Endodermal cell (in vitro differentiated cells): ENCODE measurements around the gene MAN1B1. TPM values are rescaled to one million over a fixed set of nuclear protein-coding genes. Genes with fewer than 3 reads are reported as not detected.

Experiments
- DNase-seq: peaks from one replicate; pipeline ENCODE4 v3.0.0-alpha.2; 2017
- H3K27ac ChIP-seq: 2 replicates; pipeline ENCODE4 v1.5.1; 2013; ENCODE audit warnings: mild to moderate bottlenecking, low read depth, low read length, moderate library complexity
- H3K27me3 ChIP-seq: 2 replicates; pipeline ENCODE4 v1.6.1; 2013; ENCODE audit warnings: mild to moderate bottlenecking, low read length, moderate library complexity; ENCODE audit not compliant: insufficient read depth, control insufficient read depth, poor library complexity, severe bottlenecking
- H3K36me3 ChIP-seq: 2 replicates; pipeline ENCODE4 v1.7.0; 2013; ENCODE audit warnings: mild to moderate bottlenecking, low read length, moderate library complexity; ENCODE audit not compliant: control insufficient read depth, insufficient read depth
- H3K4me1 ChIP-seq: one replicate; pipeline ENCODE4 v1.7.0; 2013; ENCODE audit warnings: low read length; ENCODE audit not compliant: control insufficient read depth, insufficient read depth
- H3K4me3 ChIP-seq: 2 replicates; pipeline ENCODE4 v1.5.1; 2013; ENCODE audit warnings: mild to moderate bottlenecking, low read length, moderate library complexity
- H3K9ac ChIP-seq: 2 replicates; pipeline ENCODE4 v1.6.1; 2013; ENCODE audit warnings: mild to moderate bottlenecking, low read length, moderate library complexity; ENCODE audit not compliant: poor library complexity, severe bottlenecking; ENCODE audit errors: extremely low read depth
- H3K9me3 ChIP-seq: 2 replicates; pipeline ENCODE4 v1.6.1; 2013; ENCODE audit warnings: mild to moderate bottlenecking, low read length, moderate library complexity; ENCODE audit not compliant: control insufficient read depth
- H3K27ac Mint-ChIP-seq: 2 replicates; pipeline ENCODE4 v1.8.0; 2020; ENCODE audit warnings: mixed read lengths
- H3K27me3 Mint-ChIP-seq: 2 replicates; pipeline ENCODE4 v1.8.0; 2021; ENCODE audit warnings: mild to moderate bottlenecking, mixed read lengths; ENCODE audit not compliant: insufficient read depth
- H3K36me3 Mint-ChIP-seq: 2 replicates; pipeline ENCODE4 v1.8.0; 2020; ENCODE audit warnings: low read depth, mixed read lengths
- H3K4me1 Mint-ChIP-seq: 2 replicates; pipeline ENCODE4 v1.8.0; 2020; ENCODE audit warnings: mixed read lengths
- H3K4me3 Mint-ChIP-seq: 2 replicates; pipeline ENCODE4 v1.8.0; 2020; ENCODE audit warnings: mild to moderate bottlenecking, moderate library complexity, mixed read lengths
- H3K9me3 Mint-ChIP-seq: 2 replicates; pipeline ENCODE4 v1.8.0; 2020; ENCODE audit warnings: mild to moderate bottlenecking, mixed read lengths
- WGBS, 2 experiments: methylation state at CpG; one replicate each; pipeline versions ENCODE4 v1.1.5 to v1.1.7; 2013; ENCODE audit warnings: missing lambda C conversion rate in 2 of 2, mixed read lengths in 1 of 2; ENCODE audit not compliant: insufficient coverage in 1 of 2, insufficient read length in 1 of 2; 5-methylcytosine and 5-hydroxymethylcytosine counted together
- total RNA-seq, 2 donors: library from RNA; stranded (reverse); fragmentation: NEBNext Ultra II Directional in 1 of 2; extraction: Animal tissue kit (Norgen Biotek cat#: 25700) in 1 of 2; gene quantifications; 2 replicates in 1 of 2; 3 replicates in 1 of 2; pipeline ENCODE4 v1.2.1, GENCODE V29; 2021
- TF ChIP-seq, protein P1 (sequence below): fragments of 200-600 bp; sonication (generic); conservative IDR thresholded peaks from 2 replicates; pipeline ENCODE4 v1.5.0; 2021; ENCODE audit warnings: antibody characterized with exemption, mild to moderate bottlenecking

MAN1B1 gene
- total RNA-seq, 2 donors from 2014 or later, result 62.1 to 63.5 TPM

DNA sequence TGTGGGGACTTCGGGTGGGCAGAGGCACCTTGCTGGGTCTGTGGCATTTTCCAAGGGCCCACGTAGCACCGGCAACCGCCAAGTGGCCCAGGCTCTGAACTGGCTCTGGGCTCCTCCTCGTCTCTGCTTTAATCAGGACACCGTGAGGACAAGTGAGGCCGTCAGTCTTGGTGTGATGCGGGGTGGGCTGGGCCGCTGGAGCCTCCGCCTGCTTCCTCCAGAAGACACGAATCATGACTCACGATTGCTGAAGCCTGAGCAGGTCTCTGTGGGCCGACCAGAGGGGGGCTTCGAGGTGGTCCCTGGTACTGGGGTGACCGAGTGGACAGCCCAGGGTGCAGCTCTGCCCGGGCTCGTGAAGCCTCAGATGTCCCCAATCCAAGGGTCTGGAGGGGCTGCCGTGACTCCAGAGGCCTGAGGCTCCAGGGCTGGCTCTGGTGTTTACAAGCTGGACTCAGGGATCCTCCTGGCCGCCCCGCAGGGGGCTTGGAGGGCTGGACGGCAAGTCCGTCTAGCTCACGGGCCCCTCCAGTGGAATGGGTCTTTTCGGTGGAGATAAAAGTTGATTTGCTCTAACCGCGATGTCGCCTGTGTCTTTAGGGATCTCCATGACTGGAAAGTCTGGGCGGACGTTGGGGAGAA, 21.9 kb downstream of the MAN1B1 start:
- no peaks in the 10 kb centered on the region for H3K4me1 Mint-ChIP-seq
- Histone ChIP-seq H3K4me1 (no peaks in the 10 kb centered on the region), H3K9ac (no peak overlapping the region), H3K27me3 (peaks cover 9% of the 10 kb centered on the region), H3K4me3 (no peak overlapping the region), H3K9me3 (no peaks in the 10 kb centered on the region), H3K27ac (no peak overlapping the region), H3K36me3 (peaks cover 4% of the 10 kb centered on the region)
- no peak overlapping the region for H3K27ac Mint-ChIP-seq
- peaks cover 9% of the 10 kb centered on the region for H3K27me3 Mint-ChIP-seq
- peaks cover 11% of the 10 kb centered on the region for H3K36me3 Mint-ChIP-seq
- no peaks in the 10 kb centered on the region for H3K9me3 Mint-ChIP-seq
- no peak overlapping the region for H3K4me3 Mint-ChIP-seq
- 91 to 94% methylated on average over 28 to 29 of the region's 29 CpGs for WGBS, 2 experiments
- TF ChIP-seq, protein P1, sequence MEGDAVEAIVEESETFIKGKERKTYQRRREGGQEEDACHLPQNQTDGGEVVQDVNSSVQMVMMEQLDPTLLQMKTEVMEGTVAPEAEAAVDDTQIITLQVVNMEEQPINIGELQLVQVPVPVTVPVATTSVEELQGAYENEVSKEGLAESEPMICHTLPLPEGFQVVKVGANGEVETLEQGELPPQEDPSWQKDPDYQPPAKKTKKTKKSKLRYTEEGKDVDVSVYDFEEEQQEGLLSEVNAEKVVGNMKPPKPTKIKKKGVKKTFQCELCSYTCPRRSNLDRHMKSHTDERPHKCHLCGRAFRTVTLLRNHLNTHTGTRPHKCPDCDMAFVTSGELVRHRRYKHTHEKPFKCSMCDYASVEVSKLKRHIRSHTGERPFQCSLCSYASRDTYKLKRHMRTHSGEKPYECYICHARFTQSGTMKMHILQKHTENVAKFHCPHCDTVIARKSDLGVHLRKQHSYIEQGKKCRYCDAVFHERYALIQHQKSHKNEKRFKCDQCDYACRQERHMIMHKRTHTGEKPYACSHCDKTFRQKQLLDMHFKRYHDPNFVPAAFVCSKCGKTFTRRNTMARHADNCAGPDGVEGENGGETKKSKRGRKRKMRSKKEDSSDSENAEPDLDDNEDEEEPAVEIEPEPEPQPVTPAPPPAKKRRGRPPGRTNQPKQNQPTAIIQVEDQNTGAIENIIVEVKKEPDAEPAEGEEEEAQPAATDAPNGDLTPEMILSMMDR, result no peak
- DNase-seq, result no peak

DNA sequence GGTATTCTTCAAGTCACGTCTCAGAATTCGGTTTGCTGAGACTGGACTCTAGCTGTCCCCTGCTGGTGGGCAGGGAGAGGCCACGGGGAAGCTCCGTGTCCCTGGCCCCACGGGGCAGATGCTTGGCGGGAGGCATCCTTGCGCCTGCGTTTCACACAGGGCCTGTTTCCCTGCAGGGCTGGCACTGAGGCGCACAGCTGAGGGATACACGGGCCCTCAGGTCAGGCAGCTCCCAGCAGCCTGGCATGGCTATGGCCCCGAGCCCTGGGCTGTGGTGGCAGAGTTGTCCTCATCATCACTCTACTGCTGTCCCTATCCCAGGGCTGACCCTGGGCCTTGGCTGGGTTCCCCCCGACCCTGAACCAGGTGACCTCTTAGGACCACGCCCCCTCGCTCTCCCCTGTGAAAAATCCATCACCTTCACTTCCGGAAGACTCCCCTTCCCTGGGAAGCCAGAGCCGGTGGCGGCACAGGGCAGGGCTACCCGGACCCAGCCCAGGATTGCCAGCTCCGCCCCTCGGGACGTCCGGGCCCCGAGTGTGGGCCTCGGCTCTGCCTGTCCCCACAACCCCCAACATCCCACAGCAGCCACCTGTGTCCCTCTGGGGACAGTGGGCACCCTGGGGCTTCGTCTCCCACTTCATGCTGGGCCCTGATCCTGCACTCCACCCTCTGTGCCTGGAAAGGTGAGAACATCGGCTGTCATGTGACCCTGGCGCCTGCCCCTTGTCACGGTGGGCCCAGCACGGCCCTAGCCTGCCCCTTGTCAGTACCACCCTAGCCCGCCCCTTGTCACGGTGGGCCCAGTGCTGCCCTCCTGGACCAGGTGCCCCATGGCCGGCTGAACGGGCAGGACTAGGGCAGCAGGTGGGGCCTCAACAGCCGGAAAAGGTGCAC, 22.7 kb downstream of the MAN1B1 start:
- H3K4me1 ChIP-seq, result no peaks in the 10 kb centered on the region
- H3K4me1 Mint-ChIP-seq, result no peaks in the 10 kb centered on the region
- peaks cover 10% of the 10 kb centered on the region for H3K27me3 ChIP-seq
- H3K9me3 Mint-ChIP-seq, result no peaks in the 10 kb centered on the region
- no peaks in the 10 kb centered on the region for H3K9me3 ChIP-seq
- no peak overlapping the region for H3K27ac ChIP-seq
- no peak overlapping the region for H3K4me3 ChIP-seq
- TF ChIP-seq, protein P1, result no peak
- peaks cover 11% of the 10 kb centered on the region for H3K36me3 Mint-ChIP-seq
- H3K27me3 Mint-ChIP-seq, result peaks cover 14% of the 10 kb centered on the region
- H3K36me3 ChIP-seq, result no peaks in the 10 kb centered on the region
- no peak overlapping the region for H3K27ac Mint-ChIP-seq
- H3K9ac ChIP-seq, result no peak overlapping the region
- WGBS, 2 experiments, result 90 to 97% methylated on average over 16 to 34 of the region's 34 CpGs
- H3K4me3 Mint-ChIP-seq, result no peak overlapping the region
- no peak for DNase-seq

DNA sequence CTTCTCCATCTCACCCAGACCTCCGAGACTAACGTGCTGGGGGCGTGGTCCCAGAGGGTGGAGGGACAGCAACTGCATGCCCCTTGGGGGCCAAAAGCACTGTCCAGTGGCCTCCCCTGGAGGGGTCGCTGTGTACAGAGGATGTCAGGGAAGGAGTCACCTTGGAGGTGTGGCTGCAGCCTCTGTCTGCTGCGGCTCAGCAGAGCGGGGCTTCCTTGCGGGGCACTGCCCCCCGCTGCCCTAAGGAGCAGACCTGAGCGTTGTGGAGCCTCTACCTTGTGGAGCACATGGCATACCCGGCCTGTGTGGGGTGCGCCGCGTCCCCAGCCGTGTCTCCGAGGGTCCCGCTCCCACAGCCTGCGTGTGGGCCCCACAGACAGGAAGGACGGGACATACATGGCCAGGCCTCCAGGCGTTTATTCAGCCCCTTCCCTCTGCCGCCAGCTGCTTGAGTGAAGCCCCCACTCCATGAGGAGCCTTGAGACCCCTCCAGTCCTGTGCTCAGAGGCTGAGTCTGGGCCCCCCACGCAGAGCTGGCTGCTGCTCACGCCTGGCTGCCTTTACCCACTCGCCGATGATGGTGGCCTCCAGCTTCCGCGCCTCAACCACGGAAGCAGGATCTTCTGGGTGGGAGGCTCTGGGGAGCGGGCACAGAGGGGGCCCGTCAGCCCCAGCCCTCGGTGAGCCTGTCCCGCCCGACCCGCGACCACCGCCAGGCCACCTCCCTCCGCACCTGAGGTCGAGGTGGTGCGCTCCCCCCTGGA, 23.5 kb downstream of the MAN1B1 start:
- H3K9me3 Mint-ChIP-seq, result no peaks in the 10 kb centered on the region
- Histone ChIP-seq H3K27me3 (peaks cover 18% of the 10 kb centered on the region), H3K36me3 (no peaks in the 10 kb centered on the region), H3K4me3 (no peak overlapping the region), H3K9ac (no peak overlapping the region), H3K9me3 (no peaks in the 10 kb centered on the region), H3K27ac (no peak overlapping the region), H3K4me1 (no peaks in the 10 kb centered on the region)
- WGBS, 2 experiments, result 88 to 92% methylated on average over 20 to 38 of the region's 38 CpGs
- peaks cover 7% of the 10 kb centered on the region for H3K36me3 Mint-ChIP-seq
- H3K27ac Mint-ChIP-seq, result no peak overlapping the region
- peaks cover 20% of the 10 kb centered on the region for H3K27me3 Mint-ChIP-seq
- H3K4me1 Mint-ChIP-seq, result no peaks in the 10 kb centered on the region
- no peak overlapping the region for H3K4me3 Mint-ChIP-seq
- TF ChIP-seq, protein P1, result no peak
- no peak for DNase-seq
